HG02642 (cell line): Measurements from ENCODE around the gene FAM219A.
A peak's percentile ranks its signal among the peaks of the same experiment; 100 is the strongest.
"Not testable (repeated sequence)": the region's sequence is repeated elsewhere in the genome, so short reads cannot be mapped to it uniquely, and the experiment has no call there.

Source experiments
- ATAC-seq: cut with Tn5 transposase; IDR thresholded peaks from one replicate; pipeline ENCODE4 v1.9.1; 2021; ENCODE audit warnings: mild to moderate bottlenecking; ENCODE audit not compliant: unreplicated experiment, poor library complexity

Gene FAM219A

GRCh38 chr9:34380034-34380510, 78.3 kb downstream of the FAM219A start:
- no peak for ATAC-seq

GRCh38 chr9:34379334-34380033, 78.9 kb downstream of the FAM219A start:
- peak; percentile 27 for ATAC-seq

GRCh38 chr9:34378376-34379060, 79.9 kb downstream of the FAM219A start:
- no peak for ATAC-seq

GRCh38 chr9:34377404-34377746, 81.0 kb downstream of the FAM219A start:
- ATAC-seq: no peak

- ATAC-seq: peak; percentile 81
Observed at GRCh38 chr9:34376596-34377403, 81.6 kb downstream of the FAM219A start, which contains the start of gene MYORG. Gene MYORG (minus strand): TSS chr9:34376898. CDS start chr9:34372943, 3,955 bp downstream.

- no peak for ATAC-seq
Observed at GRCh38 chr9:34375901-34376595, 82.3 kb downstream of the FAM219A start.

- ATAC-seq: no peak
Observed at GRCh38 chr9:34374905-34375552, 83.3 kb downstream of the FAM219A start.

GRCh38 chr9:34374339-34374738, 84.0 kb downstream of the FAM219A start:
- ATAC-seq: no peak

GRCh38 chr9:34373749-34374148, 84.6 kb downstream of the FAM219A start:
- ATAC-seq: no peak

- no peak for ATAC-seq
Observed at GRCh38 chr9:34372467-34373011, 85.8 kb downstream of the FAM219A start.

GRCh38 chr9:34371886-34372466, 86.4 kb downstream of the FAM219A start:
- no peak for ATAC-seq

GRCh38 chr9:34370970-34371880, 87.1 kb downstream of the FAM219A start:
- ATAC-seq: no peak

- no peak for ATAC-seq
Observed at GRCh38 chr9:34370335-34370969, 87.9 kb downstream of the FAM219A start.

- ATAC-seq: no peak
Observed at GRCh38 chr9:34369636-34370035, 88.7 kb downstream of the FAM219A start.

GRCh38 chr9:34368796-34369195, 89.6 kb downstream of the FAM219A start:
- not testable (repeated sequence) for ATAC-seq

GRCh38 chr9:34367751-34368410, 90.5 kb downstream of the FAM219A start:
- not testable (repeated sequence) for ATAC-seq

- no peak for ATAC-seq
Observed at GRCh38 chr9:34366365-34366764, 92.0 kb downstream of the FAM219A start.
